Muscle of leg (tissue), 11 donors: ENCODE data around the gene TMEM175. TPM values are rescaled to one million over a fixed set of nuclear protein-coding genes. Genes with fewer than 3 reads are reported as not detected.

Experiments used
- DNase-seq: peaks from one replicate; pipeline ENCODE4 v3.0.0; 2013
- H3K27ac ChIP-seq: one replicate; pipeline ENCODE4 v1.5.1; 2013; ENCODE audit warnings: mild to moderate bottlenecking, low read length, control low read depth
- H3K27me3 ChIP-seq: one replicate; pipeline ENCODE4 v1.6.1; 2013; ENCODE audit warnings: low read length; ENCODE audit not compliant: control insufficient read depth, insufficient read depth
- H3K36me3 ChIP-seq: one replicate; pipeline ENCODE4 v1.6.1; 2013; ENCODE audit warnings: low read length; ENCODE audit not compliant: control insufficient read depth, insufficient read depth
- H3K4me1 ChIP-seq: one replicate; pipeline ENCODE4 v1.6.1; 2013; ENCODE audit warnings: low read length; ENCODE audit not compliant: control insufficient read depth, insufficient read depth
- H3K4me3 ChIP-seq: one replicate; pipeline ENCODE4 v1.5.1; 2013; ENCODE audit warnings: low read length, control low read depth
- H3K9me3 ChIP-seq: replicated peaks from 2 replicates; pipeline ENCODE4 v1.6.1; 2013; ENCODE audit warnings: low read depth, low read length; ENCODE audit not compliant: control insufficient read depth
- WGBS: methylation state at CpG from one replicate; pipeline ENCODE4 v1.1.5; 2013; ENCODE audit warnings: missing lambda C conversion rate; ENCODE audit not compliant: insufficient coverage; 5-methylcytosine and 5-hydroxymethylcytosine counted together
- polyA plus RNA-seq, 8 donors: library from polyadenylated mRNA; unstranded; fragments of 120-200 nt; gene quantifications; one replicate each; pipeline versions ENCODE4 v1.2.1 to v1.2.3, GENCODE V29; 2013; ENCODE audit warnings: inconsistent platforms in 1 of 8, low replicate concordance in 1 of 8; ENCODE audit not compliant: insufficient read length in 8 of 8, insufficient read depth in 1 of 8
- total RNA-seq: library from RNA; stranded (reverse); fragments of 120-200 nt; gene quantifications from one replicate; pipeline ENCODE4 v1.2.4, GENCODE V29; 2013

TMEM175 gene
- total and polyA plus RNA-seq, 9 donors: 9.8 to 22.2 (median 18.8) TPM

- Histone ChIP-seq H3K27me3 (no peaks in the 10 kb centered on the region), H3K9me3 (no peaks in the 10 kb centered on the region), H3K27ac (no peak overlapping the region), H3K4me3 (no peak overlapping the region), H3K4me1 (no peaks in the 10 kb centered on the region), H3K36me3 (peaks cover 66% of the 10 kb centered on the region)
- no peak for DNase-seq
- WGBS: 94% methylated on average over 25 of the region's 27 CpGs
Measured at GRCh38 chr4:898869-899555, 33.2 kb upstream of the TMEM175 start.

- no peak for DNase-seq
- no peaks in the 10 kb centered on the region for H3K9me3 ChIP-seq
- no peaks in the 10 kb centered on the region for H3K4me1 ChIP-seq
- 87% methylated on average over 11 of the region's 12 CpGs for WGBS
- no peaks in the 10 kb centered on the region for H3K27me3 ChIP-seq
- peaks cover 62% of the 10 kb centered on the region for H3K36me3 ChIP-seq
- no peak overlapping the region for H3K27ac ChIP-seq
- no peak overlapping the region for H3K4me3 ChIP-seq
Measured at GRCh38 chr4:899556-899906, 32.7 kb upstream of the TMEM175 start.

DNA sequence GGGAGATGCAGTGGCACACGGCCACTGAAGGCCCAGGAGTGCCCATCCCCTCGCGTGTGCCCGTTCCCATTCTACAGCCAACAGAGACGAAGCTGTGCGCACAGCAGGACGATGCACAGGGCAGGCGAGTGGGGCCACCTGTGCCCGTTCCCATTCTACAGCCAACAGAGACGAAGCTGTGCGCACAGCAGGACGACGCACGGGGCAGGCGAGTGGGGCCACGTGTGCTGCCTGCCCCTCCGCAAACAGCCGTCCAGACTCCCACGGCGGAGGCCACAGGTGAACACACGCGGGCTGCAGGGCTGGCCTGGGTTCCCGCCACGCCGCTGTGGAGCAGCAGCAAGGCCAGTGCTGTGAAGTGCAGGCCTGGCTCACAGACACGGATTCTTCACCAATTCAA lies 32.2 kb upstream of the TMEM175 start:
- no peak overlapping the region for H3K27ac ChIP-seq
- 85% methylated on average over 25 of the region's 26 CpGs for WGBS
- no peak for DNase-seq
- H3K4me1 ChIP-seq: no peaks in the 10 kb centered on the region
- H3K27me3 ChIP-seq: no peaks in the 10 kb centered on the region
- H3K36me3 ChIP-seq: peaks cover 65% of the 10 kb centered on the region
- no peak overlapping the region for H3K4me3 ChIP-seq
- H3K9me3 ChIP-seq: no peaks in the 10 kb centered on the region

DNA sequence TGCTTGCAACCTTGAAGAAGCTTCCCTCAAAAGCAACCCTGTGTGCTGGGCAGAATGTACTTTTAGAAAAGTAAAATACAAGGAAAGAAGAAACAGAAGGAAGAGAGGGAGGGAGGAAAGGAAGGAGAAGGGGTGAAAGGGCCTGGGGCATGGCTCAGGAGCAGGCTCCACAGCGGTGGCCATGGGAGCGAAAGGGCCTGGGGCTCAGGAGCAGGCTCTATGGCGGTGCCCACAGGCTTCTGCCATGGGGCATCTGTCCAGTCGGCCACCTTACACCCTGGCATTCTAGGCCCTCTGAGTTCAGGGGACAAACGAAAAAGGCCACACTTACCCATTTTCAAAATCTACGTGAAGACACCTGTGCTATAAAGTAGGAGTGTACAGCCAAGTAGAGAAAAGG lies 31.5 kb upstream of the TMEM175 start:
- no peak for DNase-seq
- Histone ChIP-seq H3K36me3 (peaks cover 59% of the 10 kb centered on the region), H3K4me1 (no peaks in the 10 kb centered on the region), H3K4me3 (no peak overlapping the region), H3K9me3 (no peaks in the 10 kb centered on the region), H3K27ac (no peak overlapping the region), H3K27me3 (no peaks in the 10 kb centered on the region)
- WGBS: 90% methylated on average over 2 of the region's 6 CpGs

- Histone ChIP-seq H3K4me3 (no peak overlapping the region), H3K36me3 (peaks cover 53% of the 10 kb centered on the region), H3K9me3 (no peaks in the 10 kb centered on the region), H3K27ac (no peak overlapping the region), H3K27me3 (no peaks in the 10 kb centered on the region), H3K4me1 (no peaks in the 10 kb centered on the region)
- 85% methylated on average over 23 of the region's 28 CpGs for WGBS
- DNase-seq: no peak
Measured at GRCh38 chr4:901192-901910, 30.9 kb upstream of the TMEM175 start.

GRCh38 chr4:903066-904046 lies 28.9 kb upstream of the TMEM175 start:
- H3K9me3 ChIP-seq: no peaks in the 10 kb centered on the region
- H3K27me3 ChIP-seq: no peaks in the 10 kb centered on the region
- no peaks in the 10 kb centered on the region for H3K4me1 ChIP-seq
- no peak overlapping the region for H3K4me3 ChIP-seq
- H3K36me3 ChIP-seq: peaks cover 41% of the 10 kb centered on the region
- H3K27ac ChIP-seq: no peak overlapping the region
- 86% methylated on average over 34 of the region's 42 CpGs for WGBS
- no peak for DNase-seq

GRCh38 chr4:905485-906338 lies 26.5 kb upstream of the TMEM175 start:
- WGBS: 98% methylated on average over 49 of the region's 49 CpGs
- Histone ChIP-seq H3K27me3 (no peaks in the 10 kb centered on the region), H3K9me3 (no peaks in the 10 kb centered on the region), H3K4me1 (peaks cover 7% of the 10 kb centered on the region), H3K36me3 (peaks cover 41% of the 10 kb centered on the region), H3K27ac (no peak overlapping the region), H3K4me3 (no peak overlapping the region)
- no peak for DNase-seq

DNA sequence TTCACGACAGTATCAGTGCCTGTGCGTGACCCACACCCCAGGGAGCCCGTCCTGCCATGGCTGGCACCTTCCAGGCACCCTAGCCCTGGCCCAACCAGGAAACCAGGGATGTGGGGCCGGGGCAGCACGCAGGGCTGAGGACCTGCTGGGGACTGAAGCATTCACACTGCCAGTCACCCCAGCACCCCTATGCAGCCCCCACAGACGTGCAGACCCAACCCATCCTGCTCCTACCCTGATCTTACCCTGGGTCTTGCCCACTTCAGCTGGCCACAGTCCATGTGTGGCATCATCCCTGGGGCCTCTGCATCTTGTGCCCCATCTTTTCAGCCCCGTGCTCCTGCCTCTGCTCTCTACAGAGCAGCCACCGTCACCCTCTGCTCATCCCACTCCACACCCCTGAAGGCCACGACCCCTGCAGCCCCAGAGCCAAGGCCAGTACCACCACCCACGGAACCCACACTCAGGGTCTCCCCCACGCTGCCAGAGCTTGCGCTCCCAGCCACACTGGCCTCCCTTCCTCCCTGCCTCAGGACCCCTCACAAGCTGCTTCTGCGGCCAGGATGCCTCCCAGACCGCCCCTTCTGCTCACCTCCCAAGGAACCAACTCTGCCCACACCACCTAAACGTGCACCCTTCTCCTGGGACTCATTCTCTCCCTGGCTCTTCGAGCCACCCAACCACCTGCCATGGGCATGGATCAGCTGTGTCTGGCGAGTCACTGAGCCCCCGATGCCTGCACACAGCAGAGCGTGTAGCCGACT lies 25.7 kb upstream of the TMEM175 start:
- peaks cover 7% of the 10 kb centered on the region for H3K4me1 ChIP-seq
- H3K27me3 ChIP-seq: no peaks in the 10 kb centered on the region
- no peak for DNase-seq
- no peak overlapping the region for H3K4me3 ChIP-seq
- H3K27ac ChIP-seq: no peak overlapping the region
- WGBS: 94% methylated on average over 20 of the region's 20 CpGs
- H3K36me3 ChIP-seq: peaks cover 43% of the 10 kb centered on the region
- no peaks in the 10 kb centered on the region for H3K9me3 ChIP-seq

- no peaks in the 10 kb centered on the region for H3K9me3 ChIP-seq
- WGBS: 93% methylated on average over 3 of the region's 7 CpGs
- H3K36me3 ChIP-seq: peaks cover 46% of the 10 kb centered on the region
- H3K27me3 ChIP-seq: no peaks in the 10 kb centered on the region
- H3K27ac ChIP-seq: no peak overlapping the region
- no peak overlapping the region for H3K4me3 ChIP-seq
- DNase-seq: no peak
- H3K4me1 ChIP-seq: peaks cover 7% of the 10 kb centered on the region
Measured at GRCh38 chr4:907103-907400, 25.2 kb upstream of the TMEM175 start.
